ENCODE data around the gene FGF6.

DNA sequence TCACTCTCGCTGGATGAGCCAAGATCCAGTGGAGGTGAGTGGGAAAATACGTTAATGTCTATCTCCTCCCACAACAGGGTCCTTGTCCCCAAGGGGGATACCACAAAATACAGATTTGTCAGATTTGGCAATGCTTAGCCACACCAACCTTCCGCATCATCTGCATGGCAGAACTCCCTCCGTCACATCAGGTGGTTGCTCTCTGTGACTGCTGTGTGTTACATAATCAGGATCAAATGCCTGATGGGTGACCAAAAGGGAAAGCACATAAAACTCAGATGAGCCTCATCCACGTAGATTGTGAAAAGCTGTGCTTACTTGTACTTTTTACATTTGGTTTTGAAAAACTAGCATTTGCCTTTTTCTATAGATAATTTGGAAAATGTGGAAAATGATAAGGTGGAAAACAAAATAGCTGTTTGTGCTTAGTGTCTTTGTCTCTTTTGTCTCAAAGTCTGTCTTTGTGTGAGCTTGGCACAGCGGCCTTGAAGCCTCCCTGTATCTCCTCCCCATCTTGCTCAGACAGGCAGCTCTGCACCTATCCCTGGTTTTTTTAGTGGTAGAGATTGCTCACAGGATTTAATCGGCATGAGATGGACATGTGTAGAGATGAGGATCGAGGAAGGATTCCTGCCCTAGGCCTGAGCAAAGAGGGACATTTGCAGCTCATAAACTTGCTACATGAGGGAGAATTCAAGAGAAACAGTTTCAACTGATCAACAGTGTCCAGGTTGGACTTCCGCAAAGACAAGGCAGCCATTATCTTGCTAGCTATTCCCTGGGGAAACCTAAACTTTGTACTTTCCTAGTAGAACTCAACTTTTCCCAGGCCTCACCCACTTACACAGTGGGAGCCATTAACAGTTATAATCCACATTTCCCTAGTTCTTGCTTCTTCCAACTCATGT is 3.6 kb upstream of the FGF6 start:
- TF ChIP-seq POLR2AphosphoS5 (IDR thresholded peaks at IDR 0.05): no peak
- TF ChIP-seq, protein P1, sequence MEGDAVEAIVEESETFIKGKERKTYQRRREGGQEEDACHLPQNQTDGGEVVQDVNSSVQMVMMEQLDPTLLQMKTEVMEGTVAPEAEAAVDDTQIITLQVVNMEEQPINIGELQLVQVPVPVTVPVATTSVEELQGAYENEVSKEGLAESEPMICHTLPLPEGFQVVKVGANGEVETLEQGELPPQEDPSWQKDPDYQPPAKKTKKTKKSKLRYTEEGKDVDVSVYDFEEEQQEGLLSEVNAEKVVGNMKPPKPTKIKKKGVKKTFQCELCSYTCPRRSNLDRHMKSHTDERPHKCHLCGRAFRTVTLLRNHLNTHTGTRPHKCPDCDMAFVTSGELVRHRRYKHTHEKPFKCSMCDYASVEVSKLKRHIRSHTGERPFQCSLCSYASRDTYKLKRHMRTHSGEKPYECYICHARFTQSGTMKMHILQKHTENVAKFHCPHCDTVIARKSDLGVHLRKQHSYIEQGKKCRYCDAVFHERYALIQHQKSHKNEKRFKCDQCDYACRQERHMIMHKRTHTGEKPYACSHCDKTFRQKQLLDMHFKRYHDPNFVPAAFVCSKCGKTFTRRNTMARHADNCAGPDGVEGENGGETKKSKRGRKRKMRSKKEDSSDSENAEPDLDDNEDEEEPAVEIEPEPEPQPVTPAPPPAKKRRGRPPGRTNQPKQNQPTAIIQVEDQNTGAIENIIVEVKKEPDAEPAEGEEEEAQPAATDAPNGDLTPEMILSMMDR (IDR thresholded peaks at IDR 0.05): no peak

Data from gastroesophageal sphincter (tissue), 3 donors.